ENCODE data around the gene VWCE.

DNA sequence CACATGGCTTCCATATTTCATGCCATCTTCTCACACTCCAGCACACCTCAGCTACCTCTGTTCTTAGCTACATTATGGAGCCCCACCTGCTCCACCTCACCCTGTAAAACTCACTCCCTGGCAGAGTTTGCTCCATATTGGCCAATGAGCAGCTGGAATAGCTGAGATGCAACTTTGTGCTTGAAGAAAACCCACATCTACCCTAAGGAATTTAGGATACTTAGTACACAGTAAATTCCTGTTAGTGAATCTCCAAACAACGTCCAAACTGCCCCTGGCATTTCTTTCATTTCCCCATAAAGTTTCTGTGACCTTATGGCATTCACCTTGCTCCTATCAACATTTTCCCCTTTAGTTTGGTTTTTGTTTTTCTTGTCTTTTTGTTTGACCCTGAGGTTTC, 2.2 kb upstream of the VWCE start:
- TF ChIP-seq CTCF (IDR thresholded peaks at IDR 0.05) (no peak), POLR2A (IDR thresholded peaks at IDR 0.05) (no peak)

Data from heart left ventricle (tissue), 13 donors.